ENCODE data around the gene CPNE6.

The CPNE6 gene

DNA sequence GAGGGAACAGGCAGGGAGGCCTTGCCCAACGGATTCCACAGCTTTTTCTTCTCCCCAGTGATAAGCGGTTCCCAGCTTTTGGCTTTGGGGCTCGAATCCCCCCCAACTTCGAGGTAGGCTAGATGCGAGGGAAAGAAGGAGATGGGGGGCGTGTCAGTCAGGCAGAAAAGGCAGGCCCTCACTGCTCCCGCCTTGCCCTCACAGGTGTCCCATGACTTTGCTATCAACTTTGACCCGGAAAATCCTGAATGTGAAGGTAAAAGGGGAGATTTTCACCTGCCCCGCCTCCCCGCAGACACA, 4.9 kb downstream of the CPNE6 start:
- Histone ChIP-seq H3K9ac (ENCODE audit: low read depth in 1 of 2, low read length in 2 of 2) (peak overlapping the region in 1 of 2 donors; percentile 51), H3K4me1 (ENCODE audit: control insufficient read depth in 1 of 2, insufficient read depth in 2 of 2, low read length in 2 of 2) (peaks cover 57% of the 10 kb centered on the region in 2 donors), H3K27me3 (ENCODE audit: control insufficient read depth in 1 of 2, insufficient read depth in 2 of 2, low read length in 2 of 2) (peaks cover 0 to 3% of the 10 kb centered on the region in 2 donors), H3K36me3 (ENCODE audit: control insufficient read depth in 1 of 2, insufficient read depth in 2 of 2, low read length in 2 of 2) (no peaks in the 10 kb centered on the region), H3K9me3 (ENCODE audit: control insufficient read depth in 1 of 2, low read length in 2 of 2) (no peaks in the 10 kb centered on the region), H3K4me3 (ENCODE audit: low read depth in 1 of 2, low read length in 2 of 2) (no peak overlapping the region), H3K27ac (ENCODE audit: low read depth, low read length) (no peak overlapping the region)

DNA sequence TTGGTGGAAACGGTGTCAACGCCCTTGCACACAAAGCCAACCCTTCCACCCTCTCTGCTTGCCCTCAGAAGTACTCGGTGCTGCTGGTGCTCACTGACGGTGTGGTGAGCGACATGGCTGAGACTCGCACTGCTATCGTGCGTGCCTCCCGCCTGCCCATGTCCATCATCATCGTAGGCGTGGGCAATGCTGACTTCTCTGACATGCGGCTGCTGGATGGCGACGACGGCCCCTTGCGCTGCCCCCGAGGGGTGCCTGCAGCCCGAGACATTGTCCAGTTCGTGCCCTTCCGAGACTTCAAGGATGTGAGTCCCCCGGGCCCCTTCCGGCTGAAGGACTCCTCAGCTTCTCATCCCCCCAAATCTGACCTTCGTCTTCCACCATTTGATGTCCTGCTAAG, 5.7 kb downstream of the CPNE6 start:
- Histone ChIP-seq H3K4me1 (ENCODE audit: control insufficient read depth in 1 of 2, insufficient read depth in 2 of 2, low read length in 2 of 2) (peaks cover 56% of the 10 kb centered on the region in 2 donors), H3K36me3 (ENCODE audit: control insufficient read depth in 1 of 2, insufficient read depth in 2 of 2, low read length in 2 of 2) (no peaks in the 10 kb centered on the region), H3K27me3 (ENCODE audit: control insufficient read depth in 1 of 2, insufficient read depth in 2 of 2, low read length in 2 of 2) (peaks cover 0 to 3% of the 10 kb centered on the region in 2 donors), H3K27ac (ENCODE audit: low read depth, low read length) (no peak overlapping the region), H3K4me3 (ENCODE audit: low read depth in 1 of 2, low read length in 2 of 2) (no peak overlapping the region), H3K9me3 (ENCODE audit: control insufficient read depth in 1 of 2, low read length in 2 of 2) (no peaks in the 10 kb centered on the region), H3K9ac (ENCODE audit: low read depth in 1 of 2, low read length in 2 of 2) (no peak overlapping the region)

DNA sequence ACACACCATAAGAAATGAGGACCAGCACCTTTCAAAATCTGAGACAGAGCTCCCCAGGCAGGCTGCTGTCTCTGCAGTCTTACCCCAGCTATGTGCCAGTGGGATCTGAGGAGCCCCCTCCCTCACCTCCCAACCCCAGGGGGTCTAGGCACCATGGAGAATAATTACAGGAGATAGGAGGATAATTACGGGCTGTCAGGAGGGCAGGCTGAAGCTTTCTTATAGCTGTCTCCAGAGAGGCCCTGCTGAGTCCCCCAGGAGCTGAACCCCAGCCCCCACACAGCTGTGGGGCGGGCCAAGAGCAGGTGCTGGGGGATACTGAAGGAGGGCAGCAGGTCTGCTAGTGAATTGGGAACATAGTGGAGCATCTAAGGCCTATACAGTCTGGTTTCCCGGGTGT, 6.8 kb downstream of the CPNE6 start:
- no peaks in the 10 kb centered on the region for H3K36me3 ChIP-seq (ENCODE audit: control insufficient read depth in 1 of 2, insufficient read depth in 2 of 2, low read length in 2 of 2)
- peaks cover 46 to 48% of the 10 kb centered on the region in 2 donors for H3K4me1 ChIP-seq (ENCODE audit: control insufficient read depth in 1 of 2, insufficient read depth in 2 of 2, low read length in 2 of 2)
- no peak overlapping the region for H3K4me3 ChIP-seq (ENCODE audit: low read depth in 1 of 2, low read length in 2 of 2)
- no peaks in the 10 kb centered on the region for H3K9me3 ChIP-seq (ENCODE audit: control insufficient read depth in 1 of 2, low read length in 2 of 2)
- no peak overlapping the region for H3K9ac ChIP-seq (ENCODE audit: low read depth in 1 of 2, low read length in 2 of 2)
- peaks cover 0 to 3% of the 10 kb centered on the region in 2 donors for H3K27me3 ChIP-seq (ENCODE audit: control insufficient read depth in 1 of 2, insufficient read depth in 2 of 2, low read length in 2 of 2)
- H3K27ac ChIP-seq (ENCODE audit: low read depth, low read length) = no peak overlapping the region

DNA sequence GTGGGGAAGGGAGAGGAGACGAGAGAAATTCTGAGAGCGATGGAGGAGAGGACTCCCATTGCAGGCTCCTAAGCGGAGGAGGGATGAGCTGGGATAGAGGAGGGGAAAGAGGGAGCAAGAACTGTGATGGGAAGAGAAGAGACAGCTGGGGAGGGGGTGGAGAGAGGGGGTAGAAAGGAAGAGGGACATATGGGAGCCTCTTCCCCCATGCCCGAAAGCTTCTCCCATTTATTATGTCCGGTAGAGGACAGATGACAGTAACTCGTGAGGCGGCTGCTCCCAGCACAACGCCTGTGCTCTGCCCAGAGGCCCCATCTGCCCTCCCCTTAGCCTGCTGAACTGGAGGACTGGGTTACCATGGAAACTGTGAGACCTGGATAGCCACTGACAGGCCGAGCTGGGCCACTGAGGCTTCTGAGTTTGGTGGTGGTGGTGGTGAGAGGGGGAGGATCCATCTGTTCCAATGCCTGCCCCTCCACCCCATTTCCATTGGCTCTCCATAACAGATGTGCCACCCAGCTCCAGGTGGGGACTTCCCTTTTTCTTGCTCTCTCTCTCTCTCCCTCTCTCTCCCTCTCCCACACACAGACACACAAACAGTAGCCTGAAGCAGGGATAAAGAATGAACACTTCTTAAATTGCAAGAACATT, 8.3 kb downstream of the CPNE6 start:
- no peaks in the 10 kb centered on the region for H3K36me3 ChIP-seq (ENCODE audit: control insufficient read depth in 1 of 2, insufficient read depth in 2 of 2, low read length in 2 of 2)
- no peak overlapping the region for H3K4me3 ChIP-seq (ENCODE audit: low read depth in 1 of 2, low read length in 2 of 2)
- H3K27me3 ChIP-seq (ENCODE audit: control insufficient read depth in 1 of 2, insufficient read depth in 2 of 2, low read length in 2 of 2) = peaks cover 0 to 3% of the 10 kb centered on the region in 2 donors
- no peak overlapping the region for H3K27ac ChIP-seq (ENCODE audit: low read depth, low read length)
- H3K9ac ChIP-seq (ENCODE audit: low read depth in 1 of 2, low read length in 2 of 2) = no peak overlapping the region
- H3K4me1 ChIP-seq (ENCODE audit: control insufficient read depth in 1 of 2, insufficient read depth in 2 of 2, low read length in 2 of 2) = peaks cover 31 to 33% of the 10 kb centered on the region in 2 donors
- H3K9me3 ChIP-seq (ENCODE audit: control insufficient read depth in 1 of 2, low read length in 2 of 2) = no peaks in the 10 kb centered on the region

DNA sequence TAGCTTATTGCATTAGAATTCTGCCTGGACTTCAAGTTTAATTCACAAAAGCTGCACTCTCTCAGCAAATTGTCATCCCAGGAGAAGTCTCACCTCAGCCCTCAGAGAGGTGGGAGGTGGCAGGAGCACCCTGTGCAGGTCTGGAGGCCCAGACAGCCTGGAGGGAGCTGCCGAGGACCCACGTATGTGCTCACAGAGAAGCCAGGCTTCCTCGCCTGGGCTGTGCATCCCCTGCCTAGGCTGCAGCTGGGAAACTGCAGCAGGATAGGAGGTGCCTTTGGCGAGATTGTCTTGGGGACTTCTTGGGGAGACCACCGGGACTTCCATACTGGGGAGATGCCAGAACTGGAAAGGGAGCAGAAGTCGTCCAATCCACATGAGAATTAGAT, 8.8 kb downstream of the CPNE6 start:
- no peak overlapping the region for H3K27ac ChIP-seq (ENCODE audit: low read depth, low read length)
- H3K4me3 ChIP-seq (ENCODE audit: low read depth in 1 of 2, low read length in 2 of 2) = peak overlapping the region; percentile 72 to 73
- peak overlapping the region in 1 of 2 donors; percentile 74 for H3K9ac ChIP-seq (ENCODE audit: low read depth in 1 of 2, low read length in 2 of 2)
- H3K36me3 ChIP-seq (ENCODE audit: control insufficient read depth in 1 of 2, insufficient read depth in 2 of 2, low read length in 2 of 2) = no peaks in the 10 kb centered on the region
- peaks cover 0 to 3% of the 10 kb centered on the region in 2 donors for H3K27me3 ChIP-seq (ENCODE audit: control insufficient read depth in 1 of 2, insufficient read depth in 2 of 2, low read length in 2 of 2)
- H3K4me1 ChIP-seq (ENCODE audit: control insufficient read depth in 1 of 2, insufficient read depth in 2 of 2, low read length in 2 of 2) = peaks cover 28 to 32% of the 10 kb centered on the region in 2 donors
- no peaks in the 10 kb centered on the region for H3K9me3 ChIP-seq (ENCODE audit: control insufficient read depth in 1 of 2, low read length in 2 of 2)

DNA sequence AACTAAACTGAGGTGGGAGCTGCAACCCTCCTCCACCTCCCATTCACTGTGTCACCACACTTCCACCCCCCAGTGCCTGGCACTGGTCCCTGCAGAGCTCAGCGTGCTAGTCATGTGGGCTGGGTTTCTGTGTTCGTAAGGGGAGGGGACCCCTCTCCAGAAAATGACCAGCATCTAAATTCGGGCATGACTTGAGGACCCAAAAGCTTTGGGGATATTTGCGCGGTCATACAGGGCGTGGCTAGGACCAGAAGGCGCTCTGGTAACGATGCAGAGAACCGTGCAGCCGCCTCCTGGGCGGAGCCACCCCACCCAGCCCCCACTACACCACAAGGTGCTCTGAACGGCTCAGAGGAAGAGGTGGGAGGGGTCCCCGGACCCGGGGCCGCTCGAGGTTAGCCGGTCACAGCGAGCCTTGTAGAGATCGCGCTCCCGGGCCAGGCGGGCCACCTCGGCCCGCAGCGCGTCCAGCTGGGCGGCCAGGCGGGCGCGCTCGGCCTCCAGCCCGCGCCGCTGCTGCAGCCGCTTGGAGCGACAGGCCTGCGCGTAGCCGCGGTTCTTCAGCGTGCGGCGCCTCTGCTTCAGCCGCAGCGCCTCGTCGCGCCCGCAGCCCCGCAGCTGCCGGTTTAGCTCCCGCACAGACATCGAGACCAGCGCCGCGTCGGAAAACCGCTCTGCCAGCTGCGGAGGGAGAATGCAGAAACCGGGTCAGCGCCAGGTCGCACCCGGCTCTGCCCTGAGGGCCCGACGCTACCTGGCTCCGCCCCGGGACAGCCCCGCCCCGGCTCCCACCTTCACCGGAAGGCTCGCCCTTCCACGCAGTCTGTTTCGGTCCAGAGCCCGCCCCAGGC, 9.8 kb downstream of the CPNE6 start:
- Histone ChIP-seq H3K9ac (ENCODE audit: low read depth in 1 of 2, low read length in 2 of 2) (peak overlapping the region; percentile 74 to 77), H3K27ac (ENCODE audit: low read depth, low read length) (peak overlapping the region; percentile 69), H3K27me3 (ENCODE audit: control insufficient read depth in 1 of 2, insufficient read depth in 2 of 2, low read length in 2 of 2) (peaks cover 0 to 3% of the 10 kb centered on the region in 2 donors)

DNA sequence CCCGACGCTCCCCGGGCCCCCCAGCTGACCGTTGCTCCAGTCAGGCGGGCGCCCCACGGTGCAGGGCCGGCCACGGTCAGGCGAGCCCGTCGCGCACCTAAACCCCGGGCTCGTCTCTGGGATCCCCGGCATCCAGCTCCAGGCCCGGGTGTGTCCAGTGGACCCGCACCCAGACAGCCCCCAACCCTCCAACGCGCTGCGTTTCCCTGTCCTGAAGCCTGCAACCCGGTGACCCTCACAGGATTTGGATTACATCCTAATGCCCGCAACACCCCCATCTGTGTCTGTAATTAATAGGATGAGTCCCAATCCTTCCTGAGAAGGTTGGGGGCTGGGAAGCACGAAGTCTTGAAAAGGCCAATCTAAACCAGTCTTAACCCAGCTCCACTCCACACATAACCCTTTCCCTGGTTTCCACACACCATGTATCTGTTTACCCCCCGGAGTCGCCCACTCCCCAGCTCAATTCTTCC, 10.4 kb downstream of the CPNE6 start:
- peak overlapping the region; percentile 58 to 72 for H3K4me3 ChIP-seq (ENCODE audit: low read depth in 1 of 2, low read length in 2 of 2)
- H3K27ac ChIP-seq (ENCODE audit: low read depth, low read length) = peak overlapping the region; percentile 37
- peak overlapping the region; percentile 51 to 56 for H3K9ac ChIP-seq (ENCODE audit: low read depth in 1 of 2, low read length in 2 of 2)

More for the DNA sequence above, 9.8 kb downstream of the CPNE6 start:
- peaks cover 18 to 22% of the 10 kb centered on the region in 2 donors for H3K4me1 ChIP-seq (ENCODE audit: control insufficient read depth in 1 of 2, insufficient read depth in 2 of 2, low read length in 2 of 2)
- H3K36me3 ChIP-seq (ENCODE audit: control insufficient read depth in 1 of 2, insufficient read depth in 2 of 2, low read length in 2 of 2) = no peaks in the 10 kb centered on the region
- H3K4me3 ChIP-seq (ENCODE audit: low read depth in 1 of 2, low read length in 2 of 2) = peak overlapping the region; percentile 72 to 73
- no peaks in the 10 kb centered on the region for H3K9me3 ChIP-seq (ENCODE audit: control insufficient read depth in 1 of 2, low read length in 2 of 2)

DNA sequence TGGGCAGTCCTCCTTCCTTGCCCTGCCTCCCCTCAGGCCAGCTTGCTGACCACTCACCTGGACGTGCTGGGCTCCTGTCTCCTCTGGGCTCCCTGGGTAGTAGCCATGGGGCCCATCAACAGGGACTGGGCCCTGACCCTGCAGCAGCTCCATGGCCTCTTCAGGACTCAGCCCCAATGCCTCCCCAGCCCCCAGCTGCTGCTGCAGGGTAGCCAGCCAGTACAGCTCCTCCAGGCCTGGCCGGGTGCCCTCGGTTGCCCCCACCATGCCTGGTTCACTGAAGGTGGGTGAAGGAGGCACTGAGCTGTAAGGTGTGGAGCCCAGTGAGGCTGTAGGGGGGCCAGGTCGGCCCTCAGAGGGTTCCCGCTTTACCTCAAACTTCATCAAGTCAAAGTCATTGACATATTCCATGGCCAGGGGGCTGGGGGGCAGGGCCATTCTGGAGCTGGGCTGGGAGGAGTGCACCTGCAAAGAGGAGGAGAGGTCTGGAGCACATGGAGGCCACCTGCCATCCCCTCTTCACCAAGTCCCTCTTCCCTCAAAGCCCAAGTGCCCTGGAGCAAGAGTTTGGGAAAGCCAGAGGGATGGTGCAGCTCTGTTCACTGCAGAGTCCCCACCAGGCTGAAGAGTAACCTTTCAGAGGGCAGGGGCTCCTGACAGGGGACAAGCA, 11.2 kb downstream of the CPNE6 start:
- no peak overlapping the region for H3K27ac ChIP-seq (ENCODE audit: low read depth, low read length)
- no peak overlapping the region for H3K9ac ChIP-seq (ENCODE audit: low read depth in 1 of 2, low read length in 2 of 2)

More for the DNA sequence above, 10.4 kb downstream of the CPNE6 start:
- H3K4me1 ChIP-seq (ENCODE audit: control insufficient read depth in 1 of 2, insufficient read depth in 2 of 2, low read length in 2 of 2) = peaks cover 14 to 18% of the 10 kb centered on the region in 2 donors
- H3K36me3 ChIP-seq (ENCODE audit: control insufficient read depth in 1 of 2, insufficient read depth in 2 of 2, low read length in 2 of 2) = no peaks in the 10 kb centered on the region
- no peaks in the 10 kb centered on the region for H3K9me3 ChIP-seq (ENCODE audit: control insufficient read depth in 1 of 2, low read length in 2 of 2)
- peaks cover 0 to 3% of the 10 kb centered on the region in 2 donors for H3K27me3 ChIP-seq (ENCODE audit: control insufficient read depth in 1 of 2, insufficient read depth in 2 of 2, low read length in 2 of 2)

DNA sequence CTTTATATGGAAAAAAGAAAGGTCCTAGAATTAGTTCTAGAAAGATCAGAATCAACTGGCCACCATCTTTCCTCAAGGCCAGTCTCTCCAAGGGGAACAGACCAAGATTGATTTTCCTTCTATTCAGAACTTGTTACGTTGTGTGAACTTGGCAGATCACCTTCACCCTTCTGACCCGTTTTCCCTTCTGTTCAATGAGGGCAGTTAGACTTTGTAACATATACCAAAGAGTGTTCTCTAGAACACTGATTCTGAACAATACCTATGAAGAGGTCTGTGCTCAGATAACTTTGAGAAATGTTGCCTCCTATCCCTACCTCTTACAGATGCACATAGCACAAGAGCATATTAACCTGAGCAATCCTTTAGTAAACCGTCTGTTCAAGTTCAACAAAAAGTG, 12.1 kb downstream of the CPNE6 start:
- no peak overlapping the region for H3K9ac ChIP-seq (ENCODE audit: low read depth in 1 of 2, low read length in 2 of 2)
- peaks cover 14 to 18% of the 10 kb centered on the region in 2 donors for H3K4me1 ChIP-seq (ENCODE audit: control insufficient read depth in 1 of 2, insufficient read depth in 2 of 2, low read length in 2 of 2)
- peaks cover 0 to 3% of the 10 kb centered on the region in 2 donors for H3K27me3 ChIP-seq (ENCODE audit: control insufficient read depth in 1 of 2, insufficient read depth in 2 of 2, low read length in 2 of 2)
- no peak overlapping the region for H3K27ac ChIP-seq (ENCODE audit: low read depth, low read length)
- no peaks in the 10 kb centered on the region for H3K9me3 ChIP-seq (ENCODE audit: control insufficient read depth in 1 of 2, low read length in 2 of 2)
- no peak overlapping the region for H3K4me3 ChIP-seq (ENCODE audit: low read depth in 1 of 2, low read length in 2 of 2)
- no peaks in the 10 kb centered on the region for H3K36me3 ChIP-seq (ENCODE audit: control insufficient read depth in 1 of 2, insufficient read depth in 2 of 2, low read length in 2 of 2)

More for the DNA sequence above, 11.2 kb downstream of the CPNE6 start:
- Histone ChIP-seq H3K36me3 (ENCODE audit: control insufficient read depth in 1 of 2, insufficient read depth in 2 of 2, low read length in 2 of 2) (no peaks in the 10 kb centered on the region), H3K4me1 (ENCODE audit: control insufficient read depth in 1 of 2, insufficient read depth in 2 of 2, low read length in 2 of 2) (peaks cover 14 to 18% of the 10 kb centered on the region in 2 donors), H3K4me3 (ENCODE audit: low read depth in 1 of 2, low read length in 2 of 2) (no peak overlapping the region), H3K9me3 (ENCODE audit: control insufficient read depth in 1 of 2, low read length in 2 of 2) (no peaks in the 10 kb centered on the region), H3K27me3 (ENCODE audit: control insufficient read depth in 1 of 2, insufficient read depth in 2 of 2, low read length in 2 of 2) (peaks cover 0 to 3% of the 10 kb centered on the region in 2 donors)

DNA sequence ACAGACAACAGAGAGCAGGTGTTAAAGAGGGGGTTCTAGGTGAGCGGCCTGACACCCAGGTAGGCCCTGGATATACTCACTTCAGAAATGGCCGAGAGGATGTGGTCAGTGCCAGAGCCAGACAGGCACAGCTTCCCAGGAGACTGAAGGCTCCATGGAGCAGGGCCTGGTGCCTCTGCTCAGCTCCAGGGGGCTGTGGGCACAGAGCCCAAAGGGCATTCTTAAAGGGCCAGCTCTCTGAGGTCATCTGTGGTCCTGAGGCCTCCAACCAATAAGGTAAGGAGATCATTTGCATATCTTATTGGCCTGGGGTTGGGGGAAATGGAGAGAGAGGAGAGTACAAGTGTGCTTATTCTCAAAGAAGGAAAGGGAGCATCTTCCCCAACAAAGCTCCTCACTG, 13.1 kb downstream of the CPNE6 start:
- H3K27ac ChIP-seq (ENCODE audit: low read depth, low read length) = no peak overlapping the region
- H3K36me3 ChIP-seq (ENCODE audit: control insufficient read depth in 1 of 2, insufficient read depth in 2 of 2, low read length in 2 of 2) = no peaks in the 10 kb centered on the region
- no peak overlapping the region for H3K4me3 ChIP-seq (ENCODE audit: low read depth in 1 of 2, low read length in 2 of 2)
- H3K9me3 ChIP-seq (ENCODE audit: control insufficient read depth in 1 of 2, low read length in 2 of 2) = no peaks in the 10 kb centered on the region
- no peak overlapping the region for H3K9ac ChIP-seq (ENCODE audit: low read depth in 1 of 2, low read length in 2 of 2)
- no peaks in the 10 kb centered on the region for H3K27me3 ChIP-seq (ENCODE audit: control insufficient read depth in 1 of 2, insufficient read depth in 2 of 2, low read length in 2 of 2)
- H3K4me1 ChIP-seq (ENCODE audit: control insufficient read depth in 1 of 2, insufficient read depth in 2 of 2, low read length in 2 of 2) = peaks cover 14 to 18% of the 10 kb centered on the region in 2 donors

Data from duodenal mucosa (tissue), 2 donors.